Measurements from ENCODE around the gene MISFA.
"Not testable (repeated sequence)": the region's sequence is repeated elsewhere in the genome, so short reads cannot be mapped to it uniquely, and the experiment has no call there.

MISFA gene

GRCh38 chr11:18618342-18619025 lies 18.9 kb downstream of the MISFA start:
- Histone ChIP-seq H3K36me3 (ENCODE audit: control insufficient read depth, insufficient read depth, low read length) (peaks cover 28% of the 10 kb centered on the region), H3K4me1 (ENCODE audit: control insufficient read depth, insufficient read depth, low read length, poor library complexity, severe bottlenecking) (no peaks in the 10 kb centered on the region), H3K9me3 (ENCODE audit: control insufficient read depth, low read length) (no peaks in the 10 kb centered on the region), H3K27ac (ENCODE audit: low read depth, low read length, severe bottlenecking) (no peak overlapping the region), H3K4me3 (ENCODE audit: extremely low read depth, insufficient read depth, low read length, poor library complexity, severe bottlenecking) (no peak overlapping the region)
- 88 to 100% methylated on average over 2 of the region's 5 CpGs for WGBS, 2 experiments (ENCODE audit: insufficient coverage in 2 of 2)

- Histone ChIP-seq H3K4me3 (ENCODE audit: extremely low read depth, insufficient read depth, low read length, poor library complexity, severe bottlenecking) (no peak overlapping the region), H3K36me3 (ENCODE audit: control insufficient read depth, insufficient read depth, low read length) (peaks cover 6% of the 10 kb centered on the region), H3K27ac (ENCODE audit: low read depth, low read length, severe bottlenecking) (no peak overlapping the region), H3K4me1 (ENCODE audit: control insufficient read depth, insufficient read depth, low read length, poor library complexity, severe bottlenecking) (no peaks in the 10 kb centered on the region), H3K9me3 (ENCODE audit: control insufficient read depth, low read length) (no peaks in the 10 kb centered on the region)
- WGBS, 2 experiments (ENCODE audit: insufficient coverage in 2 of 2): 100% methylated on average over 1 of the region's 2 CpGs
These were observed 24.1 kb downstream of the MISFA start for GRCh38 chr11:18623707-18624106.

- Histone ChIP-seq H3K9me3 (ENCODE audit: control insufficient read depth, low read length) (no peaks in the 10 kb centered on the region), H3K4me3 (ENCODE audit: extremely low read depth, insufficient read depth, low read length, poor library complexity, severe bottlenecking) (no peak overlapping the region), H3K4me1 (ENCODE audit: control insufficient read depth, insufficient read depth, low read length, poor library complexity, severe bottlenecking) (no peaks in the 10 kb centered on the region), H3K36me3 (ENCODE audit: control insufficient read depth, insufficient read depth, low read length) (peaks cover 11% of the 10 kb centered on the region), H3K27ac (ENCODE audit: low read depth, low read length, severe bottlenecking) (no peak overlapping the region)
- WGBS, 2 experiments (ENCODE audit: insufficient coverage in 2 of 2): 100% methylated on average over 1 of the region's 1 CpG; no CpG with 5 or more reads in 1 of the 2 experiments
These were observed 24.6 kb downstream of the MISFA start for GRCh38 chr11:18624161-18624560.

GRCh38 chr11:18632841-18633240 lies 33.3 kb downstream of the MISFA start:
- H3K4me1 ChIP-seq (ENCODE audit: control insufficient read depth, insufficient read depth, low read length, poor library complexity, severe bottlenecking): peaks cover 3% of the 10 kb centered on the region
- 0 to 25% methylated on average over 1 of the region's 2 CpGs for WGBS, 2 experiments (ENCODE audit: insufficient coverage in 2 of 2)
- H3K36me3 ChIP-seq (ENCODE audit: control insufficient read depth, insufficient read depth, low read length): peaks cover 8% of the 10 kb centered on the region
- no peaks in the 10 kb centered on the region for H3K9me3 ChIP-seq (ENCODE audit: control insufficient read depth, low read length)
- no peak overlapping the region for H3K27ac ChIP-seq (ENCODE audit: low read depth, low read length, severe bottlenecking)
- H3K4me3 ChIP-seq (ENCODE audit: extremely low read depth, insufficient read depth, low read length, poor library complexity, severe bottlenecking): peak overlapping the region; percentile 97

- Histone ChIP-seq H3K9me3 (ENCODE audit: control insufficient read depth, low read length) (no peaks in the 10 kb centered on the region), H3K27ac (ENCODE audit: low read depth, low read length, severe bottlenecking) (peak overlapping the region; percentile 98), H3K4me1 (ENCODE audit: control insufficient read depth, insufficient read depth, low read length, poor library complexity, severe bottlenecking) (peaks cover 3% of the 10 kb centered on the region), H3K4me3 (ENCODE audit: extremely low read depth, insufficient read depth, low read length, poor library complexity, severe bottlenecking) (peak overlapping the region; percentile 97), H3K36me3 (ENCODE audit: control insufficient read depth, insufficient read depth, low read length) (peaks cover 8% of the 10 kb centered on the region)
- WGBS, 2 experiments (ENCODE audit: insufficient coverage in 2 of 2): 19 to 27% methylated on average over 20 to 23 of the region's 31 CpGs
These were observed 33.9 kb downstream of the MISFA start for GRCh38 chr11:18633256-18634139.

GRCh38 chr11:18634140-18635032 lies 34.8 kb downstream of the MISFA start, which contains the start of gene SPTY2D1:
Gene SPTY2D1 (minus strand): TSS chr11:18634342. CDS start chr11:18634257, 85 bp downstream.
- Histone ChIP-seq H3K36me3 (ENCODE audit: control insufficient read depth, insufficient read depth, low read length) (peaks cover 4% of the 10 kb centered on the region), H3K9me3 (ENCODE audit: control insufficient read depth, low read length) (no peaks in the 10 kb centered on the region), H3K27ac (ENCODE audit: low read depth, low read length, severe bottlenecking) (peak within 1 kb of the TSS; percentile 98), H3K4me1 (ENCODE audit: control insufficient read depth, insufficient read depth, low read length, poor library complexity, severe bottlenecking) (peaks cover 3% of the 10 kb centered on the region), H3K4me3 (ENCODE audit: extremely low read depth, insufficient read depth, low read length, poor library complexity, severe bottlenecking) (peak within 1 kb of the TSS; percentile 97)
- 0% methylated on average over 47 of the region's 60 CpGs for WGBS, 2 experiments (ENCODE audit: insufficient coverage in 2 of 2)

GRCh38 chr11:18641677-18642076 lies 42.1 kb downstream of the MISFA start:
- H3K27ac ChIP-seq (ENCODE audit: low read depth, low read length, severe bottlenecking): no peak overlapping the region
- WGBS, 2 experiments (ENCODE audit: insufficient coverage in 2 of 2): 67 to 75% methylated on average over 1 of the region's 1 CpG

GRCh38 chr11:18643034-18643433 lies 43.4 kb downstream of the MISFA start:
- not testable (repeated sequence) for H3K36me3 ChIP-seq (ENCODE audit: control insufficient read depth, insufficient read depth, low read length); H3K4me1 ChIP-seq (ENCODE audit: control insufficient read depth, insufficient read depth, low read length, poor library complexity, severe bottlenecking); H3K4me3 ChIP-seq (ENCODE audit: extremely low read depth, insufficient read depth, low read length, poor library complexity, severe bottlenecking); H3K9me3 ChIP-seq (ENCODE audit: control insufficient read depth, low read length); H3K27ac ChIP-seq (ENCODE audit: low read depth, low read length, severe bottlenecking)
- 80 to 92% methylated on average over 1 of the region's 4 CpGs for WGBS, 2 experiments (ENCODE audit: insufficient coverage in 2 of 2)

More at GRCh38 chr11:18641677-18642076, 42.1 kb downstream of the MISFA start:
- H3K9me3 ChIP-seq (ENCODE audit: control insufficient read depth, low read length): no peaks in the 10 kb centered on the region
- no peaks in the 10 kb centered on the region for H3K4me1 ChIP-seq (ENCODE audit: control insufficient read depth, insufficient read depth, low read length, poor library complexity, severe bottlenecking)
- H3K4me3 ChIP-seq (ENCODE audit: extremely low read depth, insufficient read depth, low read length, poor library complexity, severe bottlenecking): no peak overlapping the region
- no peaks in the 10 kb centered on the region for H3K36me3 ChIP-seq (ENCODE audit: control insufficient read depth, insufficient read depth, low read length)

GRCh38 chr11:18650353-18650752 lies 50.8 kb downstream of the MISFA start:
- no peaks in the 10 kb centered on the region for H3K36me3 ChIP-seq (ENCODE audit: control insufficient read depth, insufficient read depth, low read length)
- WGBS, 2 experiments (ENCODE audit: insufficient coverage in 2 of 2): 78 to 100% methylated on average over 3 of the region's 4 CpGs
- H3K9me3 ChIP-seq (ENCODE audit: control insufficient read depth, low read length): no peaks in the 10 kb centered on the region
- H3K4me3 ChIP-seq (ENCODE audit: extremely low read depth, insufficient read depth, low read length, poor library complexity, severe bottlenecking): no peak overlapping the region
- H3K27ac ChIP-seq (ENCODE audit: low read depth, low read length, severe bottlenecking): no peak overlapping the region
- H3K4me1 ChIP-seq (ENCODE audit: control insufficient read depth, insufficient read depth, low read length, poor library complexity, severe bottlenecking): no peaks in the 10 kb centered on the region

GRCh38 chr11:18650859-18651557 lies 51.4 kb downstream of the MISFA start:
- Histone ChIP-seq H3K4me1 (ENCODE audit: control insufficient read depth, insufficient read depth, low read length, poor library complexity, severe bottlenecking) (no peaks in the 10 kb centered on the region), H3K27ac (ENCODE audit: low read depth, low read length, severe bottlenecking) (no peak overlapping the region), H3K4me3 (ENCODE audit: extremely low read depth, insufficient read depth, low read length, poor library complexity, severe bottlenecking) (no peak overlapping the region), H3K36me3 (ENCODE audit: control insufficient read depth, insufficient read depth, low read length) (no peaks in the 10 kb centered on the region), H3K9me3 (ENCODE audit: control insufficient read depth, low read length) (no peaks in the 10 kb centered on the region)
- 70 to 86% methylated on average over 11 to 16 of the region's 19 CpGs for WGBS, 2 experiments (ENCODE audit: insufficient coverage in 2 of 2)

Measured in mesodermal cell (in vitro differentiated cells).